ENCODE data around the gene ARL4A.

- TF ChIP-seq CTCF (IDR thresholded peaks at IDR 0.05; ENCODE audit: low read depth, low read length) (no peak), EZH2phosphoT487 (IDR thresholded peaks at IDR 0.05; ENCODE audit: low read depth) (no peak)
Measured at GRCh38 chr7:12647364-12648219, 39.8 kb upstream of the ARL4A start.

All from OCI-LY3 (cell line).